Esophagus mucosa (tissue), 1 donor: ENCODE results near the gene PHLDB3. TPM values are rescaled to one million over a fixed set of nuclear protein-coding genes. Genes with fewer than 3 reads are reported as not detected.
"Not testable (repeated sequence)": the region's sequence is repeated elsewhere in the genome, so short reads cannot be mapped to it uniquely, and the experiment has no call there.

Experiments
- ATAC-seq: fragments of 200-7000 bp; cut with Tn5 transposase; one replicate; pipeline ENCODE4 v1.9.1; 2020
- total RNA-seq: library from RNA; stranded (reverse); gene quantifications from one replicate; pipeline ENCODE4 v1.2.4, GENCODE V29; 2023
- donor health status: DM: yes; HTN: yes; CAD: no.

The PHLDB3 gene
- total RNA-seq: 52.2 TPM

GRCh38 chr19:43504426-43505185 is at the start of gene PHLDB3:
PHLDB3 (minus strand) TSS chr19:43504746; CDS start chr19:43504118, 628 bp downstream.
- ATAC-seq: peak; percentile 66

- ATAC-seq: no peak
Observed at GRCh38 chr19:43553656-43554055, 49.1 kb upstream of the PHLDB3 start.

GRCh38 chr19:43552616-43553015 is 48.1 kb upstream of the PHLDB3 start:
- ATAC-seq: no peak

- ATAC-seq: no peak
Observed at GRCh38 chr19:43552198-43552450, 47.6 kb upstream of the PHLDB3 start.

GRCh38 chr19:43551399-43552197 is 47.1 kb upstream of the PHLDB3 start:
- peak; percentile 14 for ATAC-seq

- no peak for ATAC-seq
Observed at GRCh38 chr19:43548706-43549105, 44.2 kb upstream of the PHLDB3 start.

GRCh38 chr19:43547926-43548325 is 43.4 kb upstream of the PHLDB3 start:
- ATAC-seq: not testable (repeated sequence)

GRCh38 chr19:43546581-43546980 is 42.0 kb upstream of the PHLDB3 start:
- no peak for ATAC-seq

- ATAC-seq: no peak
Observed at GRCh38 chr19:43545981-43546380, 41.4 kb upstream of the PHLDB3 start.

- no peak for ATAC-seq
Observed at GRCh38 chr19:43545276-43545675, 40.7 kb upstream of the PHLDB3 start.

- no peak for ATAC-seq
Observed at GRCh38 chr19:43544077-43544476, 39.5 kb upstream of the PHLDB3 start.

- no peak for ATAC-seq
Observed at GRCh38 chr19:43541920-43542650, 37.5 kb upstream of the PHLDB3 start.

GRCh38 chr19:43540381-43540780 is 35.8 kb upstream of the PHLDB3 start:
- no peak for ATAC-seq

- ATAC-seq: no peak
Observed at GRCh38 chr19:43538922-43539321, 34.4 kb upstream of the PHLDB3 start.

GRCh38 chr19:43534816-43535761 is 30.5 kb upstream of the PHLDB3 start:
- ATAC-seq: no peak

GRCh38 chr19:43534305-43534815 is 29.8 kb upstream of the PHLDB3 start:
- ATAC-seq: no peak

- ATAC-seq: peak; percentile 85
Observed at GRCh38 chr19:43533546-43534304, 29.2 kb upstream of the PHLDB3 start.

- ATAC-seq: peak; percentile 63
Observed at GRCh38 chr19:43532962-43533545, 28.5 kb upstream of the PHLDB3 start, which contains the start of gene ZNF575. ZNF575 (plus strand) TSS chr19:43533188; CDS start chr19:43534423, 1,235 bp downstream.

- peak; percentile 10 for ATAC-seq
Observed at GRCh38 chr19:43532571-43532961, 28.0 kb upstream of the PHLDB3 start.

GRCh38 chr19:43527860-43528622 is 23.5 kb upstream of the PHLDB3 start:
- ATAC-seq: no peak
